GM19455 (cell line): ENCODE data around the gene KIAA0753.
A peak's percentile ranks its signal among the peaks of the same experiment; 100 is the strongest.

Source experiments
- ATAC-seq: cut with Tn5 transposase; IDR thresholded peaks from one replicate; pipeline ENCODE4 v1.9.1; 2021; ENCODE audit not compliant: unreplicated experiment

The KIAA0753 gene

DNA sequence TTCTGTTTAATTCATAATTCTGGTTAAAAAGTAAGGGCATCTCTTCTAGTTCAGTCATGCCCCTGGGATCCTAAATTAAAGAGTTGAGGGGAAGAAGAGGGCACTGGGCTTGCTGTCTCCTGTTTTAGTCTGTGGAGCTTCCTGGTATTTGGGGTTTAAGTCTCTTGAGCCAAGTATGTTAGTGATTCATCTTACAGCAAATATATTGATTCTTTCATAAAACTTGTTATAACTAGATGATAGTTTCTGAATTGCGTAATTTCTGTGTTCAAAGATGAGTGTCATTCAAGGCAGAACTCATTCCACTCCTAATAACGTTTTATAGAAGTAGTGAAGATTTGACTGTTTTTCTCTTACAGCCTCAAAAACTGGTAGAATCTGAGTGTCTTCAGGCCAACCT lies 2.1 kb upstream of the KIAA0753 start:
- no peak for ATAC-seq

GRCh38 chr17:6641247-6641863 lies 844 bp upstream of the KIAA0753 start:
- no peak for ATAC-seq

- peak; percentile 5 for ATAC-seq
Measured at GRCh38 chr17:6639586-6640535, 650 bp downstream of the KIAA0753 start.

DNA sequence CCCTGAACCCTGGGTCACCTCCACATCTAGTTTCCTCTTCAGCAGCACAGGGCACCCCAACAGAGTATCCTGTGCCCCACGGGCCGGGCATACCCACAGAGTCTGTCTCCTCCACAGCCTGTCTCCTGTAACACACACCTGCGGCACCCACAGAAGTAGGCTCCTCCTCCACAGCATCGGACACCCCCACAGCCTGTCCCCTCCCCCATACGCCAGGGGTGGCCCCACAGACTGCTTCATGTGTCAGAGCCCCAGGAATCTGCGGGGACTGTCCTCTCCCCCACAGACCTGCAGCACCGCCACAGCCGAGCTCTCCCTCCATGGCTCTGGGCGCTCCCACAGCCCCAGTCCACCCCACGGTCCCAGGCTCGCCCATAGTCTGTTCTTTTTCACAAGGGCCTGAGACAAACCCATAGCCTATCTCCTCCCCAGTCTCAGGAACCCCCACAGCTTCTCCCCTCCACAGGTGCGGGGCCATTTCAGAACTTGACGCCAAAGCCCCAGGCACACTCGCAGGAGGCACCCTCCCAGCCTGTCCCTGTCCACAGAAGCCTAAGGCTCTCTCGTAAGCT lies 1.4 kb downstream of the KIAA0753 start:
- ATAC-seq: no peak

- ATAC-seq: no peak
Measured at GRCh38 chr17:6638046-6638908, 2.2 kb downstream of the KIAA0753 start.

GRCh38 chr17:6637458-6637840 lies 3.1 kb downstream of the KIAA0753 start:
- ATAC-seq: no peak

DNA sequence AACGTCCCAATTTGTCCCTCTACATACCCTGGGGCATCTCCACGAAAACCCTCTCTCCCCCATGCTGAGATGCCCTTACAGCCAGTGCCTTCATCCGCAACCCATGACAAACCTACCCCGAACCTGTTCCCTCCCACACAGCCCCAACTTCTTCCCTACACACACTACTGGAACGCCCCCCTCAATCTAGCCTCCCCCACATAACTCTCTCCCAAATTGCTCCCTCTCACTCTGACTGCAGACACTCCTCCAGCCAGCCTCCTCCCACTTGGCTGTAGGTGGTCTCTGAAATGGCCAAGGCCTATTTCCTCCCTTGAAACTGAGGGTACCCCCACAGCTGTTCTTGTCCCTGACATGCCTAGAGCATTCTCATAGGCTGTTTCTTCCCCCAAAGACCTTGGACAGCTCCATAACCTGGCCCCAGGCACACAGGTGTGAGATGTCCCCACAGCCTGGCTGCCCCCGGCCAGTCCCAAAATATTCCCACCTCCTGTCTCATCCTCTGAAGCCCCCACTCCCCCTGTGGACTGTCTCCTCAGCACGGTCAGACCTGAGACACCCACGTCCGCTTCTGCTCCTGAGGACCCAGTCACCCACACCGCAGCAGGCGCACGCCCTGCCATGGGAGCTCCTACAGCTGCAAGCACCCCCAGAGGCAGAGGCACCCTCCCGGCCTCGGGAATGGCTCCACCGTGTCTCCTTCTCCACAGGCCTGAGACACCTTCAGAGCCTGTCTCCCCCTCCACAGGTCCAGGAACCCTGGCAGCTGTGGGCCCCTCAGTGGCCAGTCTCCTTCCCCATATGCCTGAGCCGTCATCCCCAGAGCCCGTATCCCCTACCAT lies 3.7 kb downstream of the KIAA0753 start:
- ATAC-seq: no peak

DNA sequence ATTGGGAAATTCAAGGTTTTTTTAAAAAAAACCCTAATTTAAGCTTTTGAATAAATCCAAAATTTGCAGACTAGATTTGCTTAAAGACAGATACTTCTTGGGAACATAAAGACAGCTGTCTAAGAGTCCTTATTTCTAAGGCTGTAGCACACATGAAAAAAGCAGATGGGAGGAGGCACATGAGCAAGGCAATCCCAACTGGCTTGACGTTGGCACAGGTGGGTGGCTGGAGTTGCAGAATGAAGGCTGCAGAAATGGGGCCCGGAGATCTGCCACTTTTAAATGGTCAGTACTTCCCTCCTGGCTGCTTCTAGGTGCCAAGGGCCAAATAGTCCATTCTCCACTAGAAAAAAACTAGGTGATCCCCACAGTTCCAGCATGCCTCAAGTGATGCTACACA lies 4.4 kb downstream of the KIAA0753 start:
- no peak for ATAC-seq

GRCh38 chr17:6633263-6633662 lies 7.2 kb downstream of the KIAA0753 start:
- no peak for ATAC-seq

- no peak for ATAC-seq
Measured at GRCh38 chr17:6632530-6632929, 8.0 kb downstream of the KIAA0753 start.

GRCh38 chr17:6630390-6630789 lies 10.1 kb downstream of the KIAA0753 start:
- no peak for ATAC-seq

DNA sequence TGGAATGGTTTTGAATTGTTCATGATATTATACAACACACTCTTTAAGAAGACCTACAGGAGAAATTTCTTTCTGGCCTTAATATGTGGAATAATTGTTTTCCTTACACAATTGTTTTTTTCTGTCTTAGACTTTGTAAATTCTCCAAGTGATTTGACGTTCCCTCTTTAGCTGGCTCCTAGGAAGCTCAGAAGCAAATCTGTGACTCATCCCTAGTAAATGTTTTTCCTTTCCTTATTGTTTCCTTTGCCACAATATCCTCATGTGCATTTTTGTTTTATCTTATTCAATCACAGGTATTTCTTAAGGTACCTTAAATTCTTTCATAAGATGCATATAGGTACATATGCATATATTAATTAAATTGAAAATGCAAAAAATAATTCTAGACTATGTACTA lies 13.5 kb downstream of the KIAA0753 start:
- no peak for ATAC-seq

DNA sequence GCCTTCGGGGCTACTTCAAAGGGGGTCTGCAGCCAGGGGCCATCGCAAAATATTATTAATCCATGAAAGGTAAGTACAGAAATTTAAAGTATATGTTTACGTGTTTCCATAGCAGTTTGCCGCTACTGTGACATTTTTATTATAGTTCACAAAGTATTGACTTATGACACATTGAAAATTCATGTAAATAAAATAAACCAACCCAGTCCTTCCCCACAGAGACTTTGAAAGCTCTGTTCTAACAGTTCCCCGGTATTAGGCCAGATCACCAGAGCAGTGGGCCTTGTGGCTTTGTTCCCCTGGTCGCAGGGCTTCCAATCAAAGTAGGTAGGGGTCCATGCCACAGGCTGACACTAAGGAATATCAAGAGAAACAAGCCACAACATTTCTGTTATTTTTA lies 13.9 kb downstream of the KIAA0753 start:
- ATAC-seq: no peak

DNA sequence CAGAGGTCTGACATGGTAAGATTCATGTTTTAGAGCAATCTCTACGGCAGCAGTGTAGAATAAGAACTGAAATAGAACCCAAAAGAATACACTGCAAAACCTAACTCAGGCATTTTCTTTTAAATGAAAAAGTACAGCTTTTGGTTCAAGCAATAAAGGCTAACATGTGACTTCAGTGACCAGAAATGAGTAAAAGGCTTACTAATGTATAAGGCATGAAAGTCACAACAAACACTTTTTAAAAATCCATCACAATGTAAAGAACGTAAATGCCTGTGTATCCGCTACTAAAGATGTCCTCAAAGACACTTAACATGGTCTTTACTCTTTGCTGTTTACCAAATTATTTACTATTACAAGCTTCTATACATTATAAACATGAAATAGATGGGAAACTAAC lies 16.6 kb downstream of the KIAA0753 start:
- no peak for ATAC-seq

DNA sequence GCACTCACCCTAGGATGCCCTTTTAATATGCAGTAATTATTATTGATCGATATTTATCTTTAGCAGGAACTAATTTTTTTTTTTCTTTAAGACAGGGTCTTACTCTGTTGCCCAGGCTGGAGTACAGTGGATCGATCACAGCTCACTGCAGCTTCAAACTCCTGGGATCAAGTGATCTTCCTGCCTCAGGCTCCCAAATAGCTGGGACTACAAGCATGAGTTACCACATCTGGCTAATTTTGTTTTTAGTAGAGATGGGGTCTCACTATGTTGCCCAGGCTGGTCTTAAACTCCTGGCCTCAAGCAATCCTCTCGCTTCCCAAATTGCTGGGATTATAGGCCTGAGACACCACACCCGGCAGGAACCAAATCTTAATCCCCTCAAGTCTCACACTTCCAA lies 29.3 kb downstream of the KIAA0753 start:
- no peak for ATAC-seq

- no peak for ATAC-seq
Measured at GRCh38 chr17:6610011-6610410, 30.5 kb downstream of the KIAA0753 start.

DNA sequence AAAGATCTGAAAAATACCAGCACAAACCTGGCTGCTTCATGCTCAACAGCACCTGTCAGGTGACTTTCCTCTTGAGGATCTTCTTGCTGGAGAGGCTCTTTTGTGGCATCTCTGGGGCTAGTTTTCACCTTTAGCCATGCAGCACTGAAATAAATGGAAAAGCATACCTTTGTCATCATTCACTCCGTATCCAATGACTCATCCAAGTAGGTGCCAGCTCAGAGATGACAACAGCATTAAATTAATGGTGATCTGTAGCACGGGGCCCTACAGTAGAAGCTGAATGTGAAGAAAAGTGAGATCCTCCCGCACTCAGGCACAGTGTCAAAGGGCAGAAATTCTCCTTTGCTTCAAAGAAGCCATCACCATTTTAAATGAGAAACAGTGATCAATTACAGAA lies 32.2 kb downstream of the KIAA0753 start:
- no peak for ATAC-seq

DNA sequence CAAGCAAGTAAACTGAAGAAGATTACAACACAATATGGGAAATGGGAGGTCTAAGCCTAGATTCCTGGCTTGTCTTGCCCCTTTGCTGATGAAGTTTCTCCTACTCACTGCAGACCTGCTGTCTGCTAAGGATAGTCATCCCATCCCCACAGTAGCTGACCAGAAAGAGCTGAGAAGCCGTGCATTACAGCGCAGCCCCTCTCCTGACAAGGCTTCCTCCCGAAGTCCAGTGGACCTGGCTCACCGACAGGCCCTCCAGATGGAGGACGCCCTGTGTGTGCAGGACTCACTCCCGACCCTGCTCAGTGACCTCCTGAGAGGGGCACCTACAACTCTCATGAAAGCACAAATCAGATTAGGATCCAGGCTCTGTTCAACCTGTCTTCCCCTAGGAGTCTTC lies 35.4 kb downstream of the KIAA0753 start:
- no peak for ATAC-seq

DNA sequence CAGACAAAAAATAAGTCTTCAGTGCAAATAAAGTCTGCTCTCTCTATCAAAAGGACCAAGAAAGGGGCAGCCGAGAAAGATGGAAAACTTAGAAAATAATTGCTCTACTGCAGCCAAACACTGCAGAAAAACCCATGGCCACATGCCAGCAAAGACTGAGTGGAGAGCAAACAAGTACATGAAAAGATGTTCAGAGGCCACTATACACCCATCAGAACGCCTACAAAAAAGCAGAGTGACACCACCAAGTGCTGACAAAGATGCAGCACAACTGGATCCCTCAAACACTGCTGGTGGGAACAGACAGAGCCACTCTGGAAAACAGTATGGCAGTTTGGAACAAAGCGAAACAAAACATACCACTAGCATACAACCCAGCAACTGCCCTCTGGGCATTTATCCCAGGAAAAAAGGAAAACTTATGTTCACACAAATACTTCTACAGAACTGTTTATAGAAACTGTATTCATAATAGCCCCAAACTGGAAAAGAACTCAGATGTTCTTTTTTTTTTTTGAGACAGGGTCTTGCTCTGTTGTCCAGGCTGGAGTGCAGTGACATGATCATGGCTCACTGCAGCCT lies 36.7 kb downstream of the KIAA0753 start:
- no peak for ATAC-seq

GRCh38 chr17:6602141-6602540 lies 38.4 kb downstream of the KIAA0753 start:
- ATAC-seq: no peak
